DND-41 (cell line): ENCODE data around the gene NUP42.

Source experiments
- ATAC-seq: fragments of 200-7000 bp; cut with Tn5 transposase; 3 replicates; pipeline ENCODE4 v1.9.1; 2021; ENCODE audit warnings: low read depth; ENCODE audit not compliant: insufficient read depth
- DNase-seq: peaks from one replicate; pipeline ENCODE4 v3.0.0-alpha.2; 2020
- H2AFZ ChIP-seq: 2 replicates; pipeline ENCODE4 v1.6.0; 2012; ENCODE audit warnings: low read depth, low read length
- H3K27ac ChIP-seq: 2 replicates; pipeline ENCODE4 v1.5.1; 2012; ENCODE audit warnings: low read length, inconsistent platforms
- H3K27me3 ChIP-seq: fragments of 200-600 bp; sonication (generic); 2 replicates; pipeline ENCODE4 v1.6.0; 2012; ENCODE audit warnings: low read length, mild to moderate bottlenecking, inconsistent platforms; ENCODE audit not compliant: insufficient read depth, poor library complexity
- H3K36me3 ChIP-seq: 2 replicates; pipeline ENCODE4 v1.5.1; 2012; ENCODE audit warnings: low read length, inconsistent platforms; ENCODE audit not compliant: insufficient read depth
- H3K4me1 ChIP-seq: 2 replicates; pipeline ENCODE4 v1.5.1; 2012; ENCODE audit warnings: mild to moderate bottlenecking, low read length; ENCODE audit not compliant: insufficient read depth
- H3K4me2 ChIP-seq: 2 replicates; pipeline ENCODE4 v1.6.0; 2012; ENCODE audit warnings: mild to moderate bottlenecking, moderate library complexity, low read length, inconsistent platforms; ENCODE audit not compliant: insufficient read depth
- H3K4me3 ChIP-seq, 2 experiments: fragments of 200-600 bp in 1 of 2; shearing (Covaris generic) in 1 of 2; 2 replicates each; pipeline ENCODE4 v1.5.1; 2012 to 2016; ENCODE audit warnings: inconsistent platforms in 2 of 2, low read length in 2 of 2, mild to moderate bottlenecking in 2 of 2, low read depth in 1 of 2, moderate library complexity in 1 of 2
- H3K79me2 ChIP-seq: 2 replicates; pipeline ENCODE4 v1.6.0; 2012; ENCODE audit warnings: low read length, inconsistent platforms; ENCODE audit not compliant: insufficient read depth
- H3K9ac ChIP-seq: 2 replicates; pipeline ENCODE4 v1.6.0; 2012; ENCODE audit warnings: low read depth, mild to moderate bottlenecking, inconsistent platforms, low read length, moderate library complexity
- H3K9me3 ChIP-seq: 2 replicates; pipeline ENCODE4 v1.5.1; 2012; ENCODE audit warnings: low read length, moderate library complexity, mild to moderate bottlenecking, inconsistent platforms; ENCODE audit not compliant: insufficient read depth, severe bottlenecking
- H4K20me1 ChIP-seq: 2 replicates; pipeline ENCODE4 v1.6.0; 2012; ENCODE audit warnings: low read length; ENCODE audit not compliant: insufficient read depth
- EZH2 ChIP-seq: IDR thresholded peaks from 3 replicates; pipeline ENCODE4 v1.6.1; 2012; ENCODE audit warnings: borderline replicate concordance, low read depth, mild to moderate bottlenecking, moderate library complexity, low read length, inconsistent platforms; ENCODE audit not compliant: severe bottlenecking
- TF ChIP-seq, protein P1 (sequence below): IDR thresholded peaks from 2 replicates; pipeline ENCODE4 v1.5.1; 2012; ENCODE audit warnings: borderline replicate concordance, low read length, moderate library complexity, mild to moderate bottlenecking; ENCODE audit not compliant: poor library complexity, severe bottlenecking; ENCODE audit errors: extremely low read depth

NUP42 gene

DNA sequence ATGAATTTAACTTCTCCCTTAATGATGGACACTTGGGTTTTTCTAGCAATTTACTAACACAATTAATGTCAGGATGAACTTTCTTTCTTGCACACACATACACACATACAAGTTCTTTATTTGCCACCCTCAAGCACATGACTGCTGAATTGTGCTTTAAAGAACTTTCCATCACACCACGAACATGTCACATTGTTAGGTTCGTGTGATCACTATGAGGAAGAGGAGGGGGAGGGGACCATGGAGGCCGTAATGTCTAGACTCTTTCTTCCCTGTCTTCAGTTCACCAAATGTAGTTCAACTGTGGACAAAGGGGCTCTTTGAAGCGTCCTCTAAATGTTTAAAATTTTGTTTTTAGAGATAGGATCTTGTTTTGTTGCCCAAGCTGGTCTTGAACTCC, 31.0 kb downstream of the NUP42 start:
- no peak overlapping the region for H3K9ac ChIP-seq
- H3K4me2 ChIP-seq, result no peak overlapping the region
- H3K4me1 ChIP-seq, result no peaks in the 10 kb centered on the region
- peaks cover 13% of the 10 kb centered on the region for H3K27me3 ChIP-seq
- DNase-seq (no peak), ATAC-seq (no peak)
- TF ChIP-seq, protein P1, sequence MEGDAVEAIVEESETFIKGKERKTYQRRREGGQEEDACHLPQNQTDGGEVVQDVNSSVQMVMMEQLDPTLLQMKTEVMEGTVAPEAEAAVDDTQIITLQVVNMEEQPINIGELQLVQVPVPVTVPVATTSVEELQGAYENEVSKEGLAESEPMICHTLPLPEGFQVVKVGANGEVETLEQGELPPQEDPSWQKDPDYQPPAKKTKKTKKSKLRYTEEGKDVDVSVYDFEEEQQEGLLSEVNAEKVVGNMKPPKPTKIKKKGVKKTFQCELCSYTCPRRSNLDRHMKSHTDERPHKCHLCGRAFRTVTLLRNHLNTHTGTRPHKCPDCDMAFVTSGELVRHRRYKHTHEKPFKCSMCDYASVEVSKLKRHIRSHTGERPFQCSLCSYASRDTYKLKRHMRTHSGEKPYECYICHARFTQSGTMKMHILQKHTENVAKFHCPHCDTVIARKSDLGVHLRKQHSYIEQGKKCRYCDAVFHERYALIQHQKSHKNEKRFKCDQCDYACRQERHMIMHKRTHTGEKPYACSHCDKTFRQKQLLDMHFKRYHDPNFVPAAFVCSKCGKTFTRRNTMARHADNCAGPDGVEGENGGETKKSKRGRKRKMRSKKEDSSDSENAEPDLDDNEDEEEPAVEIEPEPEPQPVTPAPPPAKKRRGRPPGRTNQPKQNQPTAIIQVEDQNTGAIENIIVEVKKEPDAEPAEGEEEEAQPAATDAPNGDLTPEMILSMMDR, result no peak
- no peak overlapping the region for H3K4me3 ChIP-seq
- no peak overlapping the region for H2AFZ ChIP-seq
- H3K79me2 ChIP-seq, result no peaks in the 10 kb centered on the region
- H4K20me1 ChIP-seq, result no peaks in the 10 kb centered on the region
- H3K36me3 ChIP-seq, result no peaks in the 10 kb centered on the region
- no peak overlapping the region for H3K27ac ChIP-seq
- no peaks in the 10 kb centered on the region for H3K9me3 ChIP-seq

DNA sequence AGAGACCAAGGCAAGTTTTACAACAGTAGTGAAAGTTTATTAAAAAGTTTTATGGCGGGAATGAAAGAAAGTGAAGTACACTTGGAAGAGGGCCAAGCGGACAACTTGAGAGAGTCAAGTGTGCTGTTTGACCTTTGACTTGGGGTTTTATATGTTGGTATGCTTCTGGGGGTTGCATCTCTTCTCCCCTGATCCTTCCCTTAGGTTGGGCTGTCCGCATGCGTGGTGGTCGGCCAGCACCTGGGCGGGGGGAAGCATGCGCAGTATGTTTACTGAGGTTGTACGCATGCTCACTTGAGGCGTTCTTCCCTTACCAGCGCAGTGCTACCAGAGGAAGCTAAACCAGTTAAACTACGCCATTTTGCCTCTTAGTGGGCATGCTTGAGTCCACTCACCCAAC, 31.9 kb downstream of the NUP42 start:
- Histone ChIP-seq H3K9ac (no peak overlapping the region), H3K27ac (no peak overlapping the region), H3K36me3 (no peaks in the 10 kb centered on the region), H3K4me3 (no peak overlapping the region), H3K79me2 (no peaks in the 10 kb centered on the region), H3K4me2 (no peak overlapping the region), H2AFZ (no peak overlapping the region), H3K27me3 (peaks cover 22% of the 10 kb centered on the region), H4K20me1 (no peaks in the 10 kb centered on the region), H3K9me3 (no peaks in the 10 kb centered on the region), H3K4me1 (no peaks in the 10 kb centered on the region)
- ATAC-seq (no peak), DNase-seq (no peak)
- TF ChIP-seq, protein P1, result no peak
- no peak for TF ChIP-seq EZH2

DNA sequence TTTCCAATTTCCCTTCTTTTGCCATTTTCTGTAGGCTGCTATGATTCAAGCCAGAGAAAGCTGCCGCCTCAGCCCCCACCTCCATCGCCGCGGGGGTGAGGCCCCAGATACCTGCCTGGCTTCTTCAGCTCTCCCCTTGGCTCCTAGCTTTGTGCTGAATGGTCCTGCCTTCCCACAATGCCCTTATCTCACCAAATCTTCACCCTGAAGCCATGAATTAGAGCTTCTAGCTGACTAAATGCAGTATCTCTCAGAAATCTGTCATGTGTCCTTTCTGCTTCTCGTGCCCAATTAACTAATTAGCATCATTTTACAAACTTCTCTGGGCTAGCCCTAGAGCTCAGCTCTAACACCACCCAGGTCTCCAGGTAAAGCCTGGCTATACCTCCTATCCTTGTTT, 32.6 kb downstream of the NUP42 start:
- H4K20me1 ChIP-seq, result no peaks in the 10 kb centered on the region
- H3K36me3 ChIP-seq, result no peaks in the 10 kb centered on the region
- no peak overlapping the region for H2AFZ ChIP-seq
- ATAC-seq (no peak), DNase-seq (no peak)
- TF ChIP-seq, protein P1, result no peak
- TF ChIP-seq EZH2, result no peak
- no peak overlapping the region for H3K27ac ChIP-seq
- H3K4me1 ChIP-seq, result no peaks in the 10 kb centered on the region
- no peak overlapping the region for H3K4me3 ChIP-seq
- H3K9me3 ChIP-seq, result no peaks in the 10 kb centered on the region
- H3K79me2 ChIP-seq, result no peaks in the 10 kb centered on the region
- no peak overlapping the region for H3K4me2 ChIP-seq
- no peak overlapping the region for H3K9ac ChIP-seq
- peaks cover 23% of the 10 kb centered on the region for H3K27me3 ChIP-seq

DNA sequence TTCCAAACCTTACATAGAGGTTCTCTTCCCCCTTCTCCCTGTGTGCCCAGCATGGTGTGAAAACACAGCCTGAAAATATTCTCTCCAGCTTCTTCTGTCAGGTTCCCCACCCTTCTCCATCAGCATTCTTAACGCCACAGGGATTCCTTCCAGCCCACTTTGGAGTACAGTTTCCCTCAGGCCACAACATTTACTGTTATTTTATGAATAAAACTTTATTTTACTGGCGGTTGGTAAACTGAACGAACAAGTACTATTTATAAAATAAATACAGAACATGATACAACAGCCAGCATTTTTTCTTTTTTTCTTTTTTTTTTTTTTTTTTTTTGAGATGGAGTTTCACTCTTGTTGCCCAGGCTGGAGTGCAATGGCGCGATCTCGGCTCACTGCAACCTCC, 33.1 kb downstream of the NUP42 start:
- Histone ChIP-seq H3K4me3 (no peak overlapping the region), H3K9ac (no peak overlapping the region), H3K36me3 (no peaks in the 10 kb centered on the region), H4K20me1 (no peaks in the 10 kb centered on the region), H3K79me2 (no peaks in the 10 kb centered on the region), H3K27ac (no peak overlapping the region), H3K27me3 (peaks cover 23% of the 10 kb centered on the region), H3K4me1 (no peaks in the 10 kb centered on the region), H3K4me2 (no peak overlapping the region), H2AFZ (no peak overlapping the region), H3K9me3 (no peaks in the 10 kb centered on the region)
- DNase-seq, result no peak
- TF ChIP-seq, protein P1, result no peak
- ATAC-seq, result no peak
